ENCODE results near the gene RPS6KC1. TPM values are rescaled to one million over a fixed set of nuclear protein-coding genes. Genes with fewer than 3 reads are reported as not detected.
"Not testable (repeated sequence)": the region's sequence is repeated elsewhere in the genome, so short reads cannot be mapped to it uniquely, and the experiment has no call there.

Gene RPS6KC1
- total and polyA plus RNA-seq, 5 donors from 2014 or later, result 3.4 to 11.1 (median 6.1) TPM

DNA sequence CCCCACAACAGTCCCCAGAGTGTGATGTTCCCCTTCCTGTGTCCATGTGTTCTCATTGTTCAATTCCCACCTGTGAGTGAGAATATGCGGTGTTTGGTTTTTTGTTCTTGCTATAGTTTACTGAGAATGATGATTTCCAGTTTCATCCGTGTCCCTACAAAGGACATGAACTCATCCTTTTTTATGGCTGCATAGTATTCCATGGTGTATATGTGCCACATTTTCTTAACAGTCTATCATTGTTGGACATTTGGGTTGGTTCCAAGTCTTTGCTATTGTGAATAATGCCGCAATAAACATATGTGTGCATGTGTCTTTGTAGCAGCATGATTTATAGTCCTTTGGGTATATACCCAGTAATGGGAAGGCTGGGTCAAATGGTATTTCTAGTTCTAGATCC, 61.7 kb downstream of the RPS6KC1 start:
- H3K36me3 Mint-ChIP-seq, result not testable (repeated sequence)

DNA sequence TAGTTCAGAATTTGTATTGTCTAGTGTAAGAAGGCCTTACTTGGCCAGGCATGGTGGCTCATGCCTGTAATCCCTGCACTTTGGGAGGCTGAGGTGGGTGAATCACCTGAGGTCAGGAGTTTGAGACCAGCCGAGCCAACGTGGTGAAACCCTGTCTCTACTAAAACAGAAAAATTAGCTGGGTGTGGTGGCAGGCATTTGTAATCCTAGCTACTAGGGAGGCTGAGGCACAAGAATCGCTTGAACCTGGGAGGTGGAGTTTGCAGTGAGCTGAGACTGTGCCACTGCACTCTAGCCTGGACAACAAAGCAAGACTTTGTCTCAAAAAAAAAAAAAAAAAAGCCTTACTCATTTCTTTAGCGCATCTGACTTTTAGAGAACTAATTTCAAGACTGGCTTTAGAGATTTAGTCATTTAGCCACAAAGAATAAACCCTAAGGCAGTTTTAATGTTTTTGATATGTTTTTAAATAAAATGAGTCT, 66.7 kb downstream of the RPS6KC1 start:
- not testable (repeated sequence) for H3K27me3 ChIP-seq (ENCODE audit: control insufficient read depth, insufficient read depth, low read length); H3K36me3 Mint-ChIP-seq; H3K4me1 Mint-ChIP-seq; H3K4me3 Mint-ChIP-seq; H3K9me3 Mint-ChIP-seq; H3K4me3 ChIP-seq (ENCODE audit: low read depth, low read length); DNase-seq; H3K36me3 ChIP-seq (ENCODE audit: control insufficient read depth, insufficient read depth, low read length); H3K9me3 ChIP-seq (ENCODE audit: control insufficient read depth in 2 of 2, low read length in 2 of 2); H3K27ac Mint-ChIP-seq; H3K27ac ChIP-seq (ENCODE audit: insufficient read depth, low read length, poor library complexity, severe bottlenecking); H3K4me1 ChIP-seq (ENCODE audit: control insufficient read depth, insufficient read depth, low read length, poor library complexity, severe bottlenecking); H3K27me3 Mint-ChIP-seq; ATAC-seq (ENCODE audit: low read depth in 2 of 2)

More for the DNA sequence above, 61.7 kb downstream of the RPS6KC1 start:
- H3K27me3 ChIP-seq (ENCODE audit: control insufficient read depth, insufficient read depth, low read length); H3K27me3 Mint-ChIP-seq; H3K9me3 ChIP-seq (ENCODE audit: control insufficient read depth in 2 of 2, low read length in 2 of 2); H3K4me3 ChIP-seq (ENCODE audit: low read depth, low read length); H3K27ac ChIP-seq (ENCODE audit: insufficient read depth, low read length, poor library complexity, severe bottlenecking); H3K4me1 ChIP-seq (ENCODE audit: control insufficient read depth, insufficient read depth, low read length, poor library complexity, severe bottlenecking); H3K36me3 ChIP-seq (ENCODE audit: control insufficient read depth, insufficient read depth, low read length); DNase-seq; H3K27ac Mint-ChIP-seq; H3K9me3 Mint-ChIP-seq; H3K4me3 Mint-ChIP-seq; ATAC-seq (ENCODE audit: low read depth in 2 of 2): not testable (repeated sequence)
- peaks cover 10 to 19% (median 16%) of the 10 kb centered on the region in 4 donors for H3K4me1 Mint-ChIP-seq

DNA sequence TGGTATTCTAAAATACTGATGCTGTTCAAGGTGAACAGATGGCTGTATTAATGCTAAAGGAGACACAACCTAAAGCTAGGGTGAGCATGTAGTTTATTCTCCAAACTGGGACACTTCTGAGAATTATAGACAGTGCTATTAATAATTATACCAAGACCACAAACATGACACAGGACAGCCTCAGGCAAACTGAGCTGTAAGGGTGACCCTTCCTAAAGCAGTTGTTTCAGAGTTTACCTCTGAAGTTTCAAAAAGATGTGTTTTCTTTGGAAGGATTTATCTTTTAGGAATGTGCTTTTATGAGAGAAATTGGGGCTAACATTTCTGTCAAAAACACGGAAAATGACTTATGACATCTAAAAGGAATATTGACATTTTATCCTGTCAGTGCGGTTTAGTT, 68.8 kb downstream of the RPS6KC1 start:
- H3K4me3 ChIP-seq (ENCODE audit: low read depth, low read length), result no peak overlapping the region
- peaks cover 4% of the 10 kb centered on the region for H3K36me3 ChIP-seq (ENCODE audit: control insufficient read depth, insufficient read depth, low read length)
- Mint-ChIP-seq H3K27ac (peak overlapping the region in 1 of 3 donors; percentile 65), H3K4me3 (no peak overlapping the region), H3K36me3 (peaks cover 3% of the 10 kb centered on the region), H3K4me1 (peaks cover 4 to 12% (median 6%) of the 10 kb centered on the region in 4 donors), H3K27me3 (no peaks in the 10 kb centered on the region), H3K9me3 (peaks cover 0 to 2% (median 0%) of the 10 kb centered on the region in 7 donors)
- H3K4me1 ChIP-seq (ENCODE audit: control insufficient read depth, insufficient read depth, low read length, poor library complexity, severe bottlenecking), result no peaks in the 10 kb centered on the region
- no peak overlapping the region for H3K27ac ChIP-seq (ENCODE audit: insufficient read depth, low read length, poor library complexity, severe bottlenecking)
- H3K27me3 ChIP-seq (ENCODE audit: control insufficient read depth, insufficient read depth, low read length), result no peaks in the 10 kb centered on the region
- DNase-seq, result no peak
- no peaks in the 10 kb centered on the region for H3K9me3 ChIP-seq (ENCODE audit: control insufficient read depth in 2 of 2, low read length in 2 of 2)
- ATAC-seq (ENCODE audit: low read depth in 2 of 2), result no peak

DNA sequence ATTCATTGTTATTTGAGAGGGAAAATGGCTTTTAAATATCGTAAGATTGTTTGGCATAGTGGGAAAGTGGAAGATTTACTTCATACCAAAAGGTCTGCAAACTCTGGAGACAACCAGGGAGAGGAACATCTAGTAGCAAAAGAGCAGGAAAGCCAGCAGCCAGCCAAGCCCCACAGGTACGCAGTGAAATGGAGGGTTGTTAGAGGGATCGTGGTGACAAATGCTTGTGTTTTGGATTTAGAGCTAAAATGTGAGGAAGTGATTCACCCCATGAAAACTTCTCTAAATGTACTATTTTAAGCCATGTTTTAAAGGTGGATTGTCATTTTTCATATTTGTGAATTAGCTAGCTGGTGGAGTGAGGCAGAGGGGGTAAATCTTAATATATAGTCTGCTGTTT, 69.3 kb downstream of the RPS6KC1 start:
- Histone ChIP-seq H3K4me3 (ENCODE audit: low read depth, low read length) (no peak overlapping the region), H3K9me3 (ENCODE audit: control insufficient read depth in 2 of 2, low read length in 2 of 2) (no peaks in the 10 kb centered on the region), H3K27me3 (ENCODE audit: control insufficient read depth, insufficient read depth, low read length) (no peaks in the 10 kb centered on the region), H3K4me1 (ENCODE audit: control insufficient read depth, insufficient read depth, low read length, poor library complexity, severe bottlenecking) (no peaks in the 10 kb centered on the region), H3K36me3 (ENCODE audit: control insufficient read depth, insufficient read depth, low read length) (peaks cover 4% of the 10 kb centered on the region), H3K27ac (ENCODE audit: insufficient read depth, low read length, poor library complexity, severe bottlenecking) (no peak overlapping the region)
- Mint-ChIP-seq H3K4me3 (no peak overlapping the region), H3K36me3 (peaks cover 3% of the 10 kb centered on the region), H3K27ac (peak overlapping the region in 2 of 3 donors; percentile 33 to 65), H3K9me3 (peaks cover 0 to under 1% (median 0%) of the 10 kb centered on the region in 7 donors), H3K4me1 (peaks cover 4 to 12% (median 6%) of the 10 kb centered on the region in 4 donors), H3K27me3 (no peaks in the 10 kb centered on the region)
- ATAC-seq (ENCODE audit: low read depth in 2 of 2), result no peak
- DNase-seq, result no peak

DNA sequence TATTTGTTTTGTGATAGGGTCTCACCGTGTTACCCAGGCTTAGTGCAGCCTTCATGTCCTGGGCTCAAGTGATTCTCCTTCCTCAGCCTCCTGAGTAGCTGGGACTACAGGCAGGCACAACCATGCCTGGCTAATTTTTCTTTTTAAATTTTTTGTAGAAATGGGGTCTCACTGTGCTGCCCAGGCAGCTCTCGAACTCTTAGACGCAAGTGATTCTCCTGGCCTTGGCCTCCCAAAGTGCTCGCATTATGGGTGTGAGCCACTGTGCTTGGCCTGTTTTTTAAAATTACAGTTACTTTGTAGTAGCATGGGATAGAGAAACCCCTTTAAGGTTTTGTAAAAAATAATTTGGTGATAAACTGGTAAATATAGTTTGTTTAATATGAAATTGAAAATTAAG, 69.9 kb downstream of the RPS6KC1 start:
- Mint-ChIP-seq H3K27ac (no peak overlapping the region), H3K4me3 (no peak overlapping the region), H3K9me3 (no peaks in the 10 kb centered on the region), H3K4me1 (peaks cover 4 to 15% (median 8%) of the 10 kb centered on the region in 4 donors), H3K27me3 (no peaks in the 10 kb centered on the region), H3K36me3 (peaks cover 3% of the 10 kb centered on the region)
- DNase-seq (no peak), ATAC-seq (ENCODE audit: low read depth in 2 of 2) (no peak)
- Histone ChIP-seq H3K36me3 (ENCODE audit: control insufficient read depth, insufficient read depth, low read length) (peaks cover 4% of the 10 kb centered on the region), H3K27me3 (ENCODE audit: control insufficient read depth, insufficient read depth, low read length) (no peaks in the 10 kb centered on the region), H3K4me1 (ENCODE audit: control insufficient read depth, insufficient read depth, low read length, poor library complexity, severe bottlenecking) (no peaks in the 10 kb centered on the region), H3K4me3 (ENCODE audit: low read depth, low read length) (no peak overlapping the region), H3K9me3 (ENCODE audit: control insufficient read depth in 2 of 2, low read length in 2 of 2) (no peaks in the 10 kb centered on the region), H3K27ac (ENCODE audit: insufficient read depth, low read length, poor library complexity, severe bottlenecking) (no peak overlapping the region)

DNA sequence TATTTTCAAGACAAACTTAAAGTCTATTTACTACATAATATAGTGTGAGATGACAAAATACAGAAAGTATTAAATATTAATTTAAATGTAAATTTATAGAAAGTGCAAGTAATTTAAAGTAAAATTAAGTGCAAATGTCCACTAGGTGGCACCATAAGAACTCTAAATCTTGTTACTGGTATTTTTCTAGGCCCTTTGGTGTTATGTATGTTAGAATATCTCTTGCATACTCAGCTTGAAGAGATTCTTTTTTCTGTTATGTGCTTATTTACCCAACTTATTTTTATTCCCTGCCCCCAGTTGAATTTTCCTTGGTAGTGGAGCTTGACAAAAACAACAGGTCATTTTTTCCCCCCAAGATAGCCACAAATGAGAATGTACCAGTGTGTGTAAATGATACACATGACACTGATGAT, 71.5 kb downstream of the RPS6KC1 start:
- Histone ChIP-seq H3K4me3 (ENCODE audit: low read depth, low read length) (no peak overlapping the region), H3K27ac (ENCODE audit: insufficient read depth, low read length, poor library complexity, severe bottlenecking) (no peak overlapping the region), H3K27me3 (ENCODE audit: control insufficient read depth, insufficient read depth, low read length) (no peaks in the 10 kb centered on the region), H3K4me1 (ENCODE audit: control insufficient read depth, insufficient read depth, low read length, poor library complexity, severe bottlenecking) (no peaks in the 10 kb centered on the region), H3K9me3 (ENCODE audit: control insufficient read depth in 2 of 2, low read length in 2 of 2) (no peaks in the 10 kb centered on the region), H3K36me3 (ENCODE audit: control insufficient read depth, insufficient read depth, low read length) (peaks cover 4% of the 10 kb centered on the region)
- Mint-ChIP-seq H3K4me3 (no peak overlapping the region), H3K27ac (no peak overlapping the region), H3K36me3 (peaks cover 3% of the 10 kb centered on the region), H3K9me3 (no peaks in the 10 kb centered on the region), H3K4me1 (peaks cover 1 to 10% (median 6%) of the 10 kb centered on the region in 4 donors), H3K27me3 (no peaks in the 10 kb centered on the region)
- DNase-seq, result peak in 2 of 3 donors; percentile 22 to 71
- ATAC-seq (ENCODE audit: low read depth in 2 of 2), result no peak

DNA sequence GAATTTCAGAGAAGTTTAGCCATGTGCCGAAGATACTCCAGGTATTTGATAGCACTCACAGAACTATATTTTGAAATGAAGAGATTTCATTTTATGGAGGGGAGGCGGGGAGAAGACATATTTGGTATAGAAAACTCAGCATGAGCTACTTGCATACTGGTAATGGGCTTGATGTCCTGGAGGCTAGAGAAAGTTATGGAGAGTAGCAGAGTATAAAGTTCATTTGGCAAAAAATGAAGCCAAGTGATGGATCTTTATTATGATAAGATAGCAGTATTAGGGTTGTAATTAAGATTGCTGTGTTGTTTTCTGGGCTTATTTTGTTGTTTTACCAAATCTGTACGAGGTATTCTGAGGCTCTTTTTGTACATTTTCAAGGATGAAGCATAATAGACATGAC, 72.0 kb downstream of the RPS6KC1 start:
- Histone ChIP-seq H3K36me3 (ENCODE audit: control insufficient read depth, insufficient read depth, low read length) (peaks cover 4% of the 10 kb centered on the region), H3K9me3 (ENCODE audit: control insufficient read depth in 2 of 2, low read length in 2 of 2) (no peaks in the 10 kb centered on the region), H3K4me1 (ENCODE audit: control insufficient read depth, insufficient read depth, low read length, poor library complexity, severe bottlenecking) (no peaks in the 10 kb centered on the region), H3K4me3 (ENCODE audit: low read depth, low read length) (no peak overlapping the region), H3K27ac (ENCODE audit: insufficient read depth, low read length, poor library complexity, severe bottlenecking) (no peak overlapping the region), H3K27me3 (ENCODE audit: control insufficient read depth, insufficient read depth, low read length) (no peaks in the 10 kb centered on the region)
- Mint-ChIP-seq H3K36me3 (peaks cover 3% of the 10 kb centered on the region), H3K9me3 (no peaks in the 10 kb centered on the region), H3K4me1 (peaks cover 0 to 10% (median 6%) of the 10 kb centered on the region in 4 donors), H3K27ac (no peak overlapping the region), H3K4me3 (no peak overlapping the region), H3K27me3 (no peaks in the 10 kb centered on the region)
- DNase-seq, result no peak
- ATAC-seq (ENCODE audit: low read depth in 2 of 2), result no peak

DNA sequence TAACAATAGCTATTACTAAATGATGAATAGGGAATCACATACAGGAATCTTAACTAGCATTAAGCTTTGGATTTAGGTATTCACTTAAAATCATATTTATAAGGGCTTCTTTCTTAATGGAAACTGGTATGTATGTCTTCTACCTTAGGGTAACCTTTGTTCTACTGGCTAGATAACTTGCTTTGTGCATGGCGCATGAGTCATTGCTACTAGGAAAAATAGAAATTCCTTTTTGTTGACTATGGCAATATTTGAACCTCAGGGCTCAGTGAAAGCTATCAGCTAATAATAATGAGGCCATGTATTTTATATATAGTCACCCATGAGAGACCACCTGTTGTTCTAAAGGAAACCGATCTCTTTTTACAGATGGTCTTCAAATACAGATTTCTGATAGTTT, 72.5 kb downstream of the RPS6KC1 start:
- peaks cover 3% of the 10 kb centered on the region for H3K36me3 Mint-ChIP-seq
- H3K9me3 Mint-ChIP-seq, result no peaks in the 10 kb centered on the region
- H3K4me3 Mint-ChIP-seq, result no peak overlapping the region
- H3K27me3 ChIP-seq (ENCODE audit: control insufficient read depth, insufficient read depth, low read length), result no peaks in the 10 kb centered on the region
- ATAC-seq (ENCODE audit: low read depth in 2 of 2) (no peak), DNase-seq (no peak)
- no peak overlapping the region for H3K4me3 ChIP-seq (ENCODE audit: low read depth, low read length)
- no peak overlapping the region for H3K27ac ChIP-seq (ENCODE audit: insufficient read depth, low read length, poor library complexity, severe bottlenecking)
- peaks cover 0 to 10% (median 6%) of the 10 kb centered on the region in 4 donors for H3K4me1 Mint-ChIP-seq
- H3K4me1 ChIP-seq (ENCODE audit: control insufficient read depth, insufficient read depth, low read length, poor library complexity, severe bottlenecking), result no peaks in the 10 kb centered on the region
- no peaks in the 10 kb centered on the region for H3K9me3 ChIP-seq (ENCODE audit: control insufficient read depth in 2 of 2, low read length in 2 of 2)
- H3K27ac Mint-ChIP-seq, result no peak overlapping the region
- H3K36me3 ChIP-seq (ENCODE audit: control insufficient read depth, insufficient read depth, low read length), result peaks cover under 1% of the 10 kb centered on the region
- H3K27me3 Mint-ChIP-seq, result no peaks in the 10 kb centered on the region
